HG03575 (cell line): ENCODE measurements around the gene PTPN7.
"Not testable (repeated sequence)": the region's sequence is repeated elsewhere in the genome, so short reads cannot be mapped to it uniquely, and the experiment has no call there.

Experiments
- ATAC-seq: cut with Tn5 transposase; IDR thresholded peaks from one replicate; pipeline ENCODE4 v1.9.1; 2021; ENCODE audit not compliant: unreplicated experiment, insufficient number of reproducible peaks, low FRiP score; ENCODE audit errors: extremely low read depth

Gene PTPN7

GRCh38 chr1:202191391-202191790 is 31.0 kb upstream of the PTPN7 start:
- not testable (repeated sequence) for ATAC-seq

- no peak for ATAC-seq
Observed at GRCh38 chr1:202189918-202190715, 29.7 kb upstream of the PTPN7 start.

- ATAC-seq = no peak
Observed at GRCh38 chr1:202189001-202189790, 28.8 kb upstream of the PTPN7 start.

GRCh38 chr1:202187697-202188407 is 27.4 kb upstream of the PTPN7 start:
- ATAC-seq = no peak

- no peak for ATAC-seq
Observed at GRCh38 chr1:202187041-202187671, 26.8 kb upstream of the PTPN7 start.

- ATAC-seq = no peak
Observed at GRCh38 chr1:202186327-202186726, 25.9 kb upstream of the PTPN7 start.

GRCh38 chr1:202184750-202185460 is 24.5 kb upstream of the PTPN7 start:
- ATAC-seq = no peak

- ATAC-seq = no peak
Observed at GRCh38 chr1:202182040-202182877, 21.9 kb upstream of the PTPN7 start.

- no peak for ATAC-seq
Observed at GRCh38 chr1:202181586-202181985, 21.2 kb upstream of the PTPN7 start.

- ATAC-seq = not testable (repeated sequence)
Observed at GRCh38 chr1:202180751-202181139, 20.3 kb upstream of the PTPN7 start.

- ATAC-seq = no peak
Observed at GRCh38 chr1:202179828-202180750, 19.7 kb upstream of the PTPN7 start.

- no peak for ATAC-seq
Observed at GRCh38 chr1:202176949-202177927, 16.8 kb upstream of the PTPN7 start.

GRCh38 chr1:202173993-202174392 is 13.6 kb upstream of the PTPN7 start:
- ATAC-seq = no peak

- ATAC-seq = no peak
Observed at GRCh38 chr1:202172015-202172355, 11.6 kb upstream of the PTPN7 start.

- no peak for ATAC-seq
Observed at GRCh38 chr1:202171292-202172014, 11.1 kb upstream of the PTPN7 start.
